ENCODE data around the gene SIKE1.

The SIKE1 gene

DNA sequence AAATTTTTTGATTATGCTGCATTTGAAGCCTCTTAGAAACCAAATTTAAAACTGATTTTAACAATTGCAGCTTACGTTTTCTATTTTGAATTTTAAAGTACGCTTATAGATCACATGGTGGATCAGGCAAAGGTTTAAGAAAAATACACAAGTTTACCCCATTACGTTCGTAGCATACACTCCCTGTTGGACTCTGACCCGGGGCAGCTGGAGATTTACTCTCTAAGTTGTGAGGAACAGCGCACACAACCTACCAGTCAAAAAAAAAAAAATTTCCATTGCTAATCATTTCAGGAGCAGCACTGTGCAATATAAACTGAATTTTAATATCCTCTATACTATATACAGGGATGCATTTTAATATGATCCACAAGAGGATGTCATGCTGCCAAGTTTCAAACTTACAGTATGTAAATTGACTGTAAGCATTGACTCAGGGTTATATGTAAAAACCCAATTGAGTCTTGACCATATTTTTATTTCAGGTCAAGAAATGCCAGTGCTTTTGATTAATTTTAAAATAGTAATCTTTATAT lies 43.1 kb downstream of the SIKE1 start:
- TF ChIP-seq, protein P1, sequence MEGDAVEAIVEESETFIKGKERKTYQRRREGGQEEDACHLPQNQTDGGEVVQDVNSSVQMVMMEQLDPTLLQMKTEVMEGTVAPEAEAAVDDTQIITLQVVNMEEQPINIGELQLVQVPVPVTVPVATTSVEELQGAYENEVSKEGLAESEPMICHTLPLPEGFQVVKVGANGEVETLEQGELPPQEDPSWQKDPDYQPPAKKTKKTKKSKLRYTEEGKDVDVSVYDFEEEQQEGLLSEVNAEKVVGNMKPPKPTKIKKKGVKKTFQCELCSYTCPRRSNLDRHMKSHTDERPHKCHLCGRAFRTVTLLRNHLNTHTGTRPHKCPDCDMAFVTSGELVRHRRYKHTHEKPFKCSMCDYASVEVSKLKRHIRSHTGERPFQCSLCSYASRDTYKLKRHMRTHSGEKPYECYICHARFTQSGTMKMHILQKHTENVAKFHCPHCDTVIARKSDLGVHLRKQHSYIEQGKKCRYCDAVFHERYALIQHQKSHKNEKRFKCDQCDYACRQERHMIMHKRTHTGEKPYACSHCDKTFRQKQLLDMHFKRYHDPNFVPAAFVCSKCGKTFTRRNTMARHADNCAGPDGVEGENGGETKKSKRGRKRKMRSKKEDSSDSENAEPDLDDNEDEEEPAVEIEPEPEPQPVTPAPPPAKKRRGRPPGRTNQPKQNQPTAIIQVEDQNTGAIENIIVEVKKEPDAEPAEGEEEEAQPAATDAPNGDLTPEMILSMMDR (IDR thresholded peaks at IDR 0.05; ENCODE audit: borderline replicate concordance, insufficient read depth, low read depth, low read length), result no peak
- no peak overlapping the region for H3K4me3 ChIP-seq (ENCODE audit: low read depth, low read length)

DNA sequence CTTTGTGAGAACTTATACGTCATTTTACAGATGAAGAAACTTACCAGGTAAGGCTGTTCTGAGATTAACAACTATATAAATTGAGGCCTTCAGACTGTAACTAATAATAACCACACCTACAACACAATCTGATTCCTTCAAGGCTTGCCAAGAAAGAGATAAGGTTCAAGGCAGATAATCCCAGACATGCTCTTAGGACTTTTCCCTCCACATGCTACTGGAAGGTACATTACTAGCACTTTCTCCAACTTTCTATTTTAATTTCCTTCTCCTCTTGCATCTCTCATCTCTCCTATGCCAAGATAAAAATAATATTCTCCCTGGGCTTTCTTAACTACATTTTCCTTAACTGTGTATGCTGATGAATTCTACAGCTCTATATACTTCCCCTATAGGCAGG lies 45.0 kb downstream of the SIKE1 start:
- TF ChIP-seq, protein P1 (IDR thresholded peaks at IDR 0.05; ENCODE audit: borderline replicate concordance, insufficient read depth, low read depth, low read length), result no peak
- no peak overlapping the region for H3K4me3 ChIP-seq (ENCODE audit: low read depth, low read length)

DNA sequence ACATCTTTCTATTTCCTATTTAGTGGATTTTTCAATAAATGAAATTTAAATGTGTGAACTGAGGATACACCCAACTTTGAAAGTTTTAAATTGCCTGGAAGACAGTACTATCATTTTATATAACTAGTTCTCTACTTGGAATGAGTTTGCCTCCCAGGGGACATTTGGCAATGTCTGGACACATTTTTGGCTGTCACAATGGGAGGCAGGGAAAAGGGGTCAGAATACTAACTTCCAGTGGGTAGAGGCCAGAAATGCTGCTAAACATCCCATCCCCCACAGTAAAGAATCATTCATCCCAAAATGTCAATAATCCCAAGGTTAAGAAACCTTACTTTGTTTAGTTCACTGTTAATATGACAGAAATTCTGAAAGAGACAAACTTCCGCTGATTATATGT lies 50.7 kb downstream of the SIKE1 start:
- no peak overlapping the region for H3K4me3 ChIP-seq (ENCODE audit: low read depth, low read length)
- TF ChIP-seq, protein P1 (IDR thresholded peaks at IDR 0.05; ENCODE audit: borderline replicate concordance, insufficient read depth, low read depth, low read length), result no peak

DNA sequence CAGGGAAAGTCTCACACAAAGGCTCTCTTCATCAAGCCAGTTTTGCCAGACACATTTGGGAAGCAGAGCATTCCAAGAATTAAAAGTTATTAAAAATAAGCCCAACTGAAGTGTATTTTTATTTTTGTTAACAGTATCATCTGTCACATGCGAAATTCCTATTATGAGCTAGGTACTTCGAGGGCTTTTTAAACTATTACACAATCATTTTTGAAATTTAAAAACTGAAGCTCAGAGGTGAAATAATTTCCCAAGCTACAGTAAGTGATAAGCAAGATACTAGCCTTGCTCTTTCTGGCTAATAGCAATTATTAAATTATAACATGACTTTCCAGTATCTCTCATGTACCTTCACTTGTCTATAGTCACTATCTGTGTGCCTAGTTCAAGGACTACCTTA lies 51.9 kb downstream of the SIKE1 start:
- H3K4me3 ChIP-seq (ENCODE audit: low read depth, low read length), result no peak overlapping the region
- TF ChIP-seq, protein P1 (IDR thresholded peaks at IDR 0.05; ENCODE audit: borderline replicate concordance, insufficient read depth, low read depth, low read length), result no peak

DNA sequence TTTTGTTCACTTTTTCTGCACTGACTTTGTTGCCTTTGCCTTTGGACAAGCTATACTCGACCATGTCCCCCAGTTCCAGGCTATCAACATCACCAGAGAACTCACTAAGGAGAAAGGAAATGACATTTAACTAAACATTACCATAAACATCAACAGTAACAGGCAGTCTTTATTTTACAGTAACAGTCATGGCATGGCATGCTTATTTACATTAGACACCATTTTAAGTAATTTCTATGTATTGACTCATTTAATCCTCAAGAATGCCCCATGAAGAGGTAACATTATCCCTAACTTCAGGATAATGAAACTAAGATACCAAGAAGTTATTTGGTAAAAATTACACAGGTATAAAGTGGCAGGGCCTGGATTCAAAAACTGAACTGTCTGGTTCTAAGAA lies 55.3 kb downstream of the SIKE1 start:
- H3K4me3 ChIP-seq (ENCODE audit: low read depth, low read length), result no peak overlapping the region
- TF ChIP-seq, protein P1 (IDR thresholded peaks at IDR 0.05; ENCODE audit: borderline replicate concordance, insufficient read depth, low read depth, low read length), result no peak

DNA sequence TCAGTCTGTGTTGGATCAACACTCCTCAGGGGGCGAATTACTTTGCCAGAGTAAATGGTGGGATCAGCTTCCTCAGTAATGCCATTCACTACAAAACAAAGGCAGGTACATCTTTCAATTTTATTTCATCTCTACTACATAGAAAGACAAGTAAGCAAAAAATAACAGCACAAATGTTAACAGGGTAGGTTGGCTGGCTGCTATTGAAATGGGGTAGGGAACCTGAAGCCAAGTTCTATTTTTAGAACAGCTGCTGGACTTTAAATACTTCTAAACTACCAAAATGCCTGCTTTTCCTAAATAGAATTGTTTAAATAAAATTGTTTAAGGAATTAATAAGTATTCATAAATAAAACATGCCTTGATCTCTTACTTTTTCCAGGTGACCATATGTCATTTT lies 56.6 kb downstream of the SIKE1 start:
- no peak overlapping the region for H3K4me3 ChIP-seq (ENCODE audit: low read depth, low read length)
- TF ChIP-seq, protein P1 (IDR thresholded peaks at IDR 0.05; ENCODE audit: borderline replicate concordance, insufficient read depth, low read depth, low read length), result no peak

DNA sequence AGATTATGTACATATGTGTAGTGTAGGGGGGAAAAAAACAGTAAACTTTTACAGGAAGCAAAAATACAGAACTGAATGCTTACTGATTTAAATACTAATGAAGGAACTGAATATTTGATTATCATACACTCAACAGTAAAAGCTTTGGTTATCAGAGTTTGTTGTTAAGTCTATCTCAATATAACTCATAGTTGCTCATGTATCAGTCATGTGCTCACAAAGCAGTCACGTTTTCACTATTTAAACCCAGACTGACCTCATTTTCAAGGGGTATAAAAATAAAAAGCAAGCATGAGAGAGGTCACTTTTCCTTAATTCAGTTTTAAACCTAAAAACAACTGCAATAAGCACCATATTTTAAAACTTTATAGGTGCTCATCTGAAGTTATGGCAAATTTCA lies 57.0 kb downstream of the SIKE1 start:
- TF ChIP-seq, protein P1 (IDR thresholded peaks at IDR 0.05; ENCODE audit: borderline replicate concordance, insufficient read depth, low read depth, low read length), result no peak
- H3K4me3 ChIP-seq (ENCODE audit: low read depth, low read length), result no peak overlapping the region
